ENCODE measurements around the gene CELF4. TPM values are rescaled to one million over a fixed set of nuclear protein-coding genes. Genes with fewer than 3 reads are reported as not detected.

The CELF4 gene
- total RNA-seq, 2 donors from 2014 or later, result 3.3 to 4.7 TPM

- Histone ChIP-seq H3K9me3 (no peaks in the 10 kb centered on the region), H3K36me3 (replicated peaks in 1 of 2; ENCODE audit: insufficient read depth in 1 of 2, low read depth in 2 of 2) (no peaks in the 10 kb centered on the region), H3K27me3 (no peaks in the 10 kb centered on the region), H3K27ac (no peak overlapping the region), H3K4me1 (peaks cover 5% of the 10 kb centered on the region), H3K4me3 (no peak overlapping the region)
- intact Hi-C loops (cut with DNase I), result no loop called here
- WGBS, 2 donors, result 22 to 23% methylated on average over 24 to 31 of the region's 32 CpGs
- ATAC-seq (no peak), DNase-seq (no peak)
- TF ChIP-seq, protein P1, sequence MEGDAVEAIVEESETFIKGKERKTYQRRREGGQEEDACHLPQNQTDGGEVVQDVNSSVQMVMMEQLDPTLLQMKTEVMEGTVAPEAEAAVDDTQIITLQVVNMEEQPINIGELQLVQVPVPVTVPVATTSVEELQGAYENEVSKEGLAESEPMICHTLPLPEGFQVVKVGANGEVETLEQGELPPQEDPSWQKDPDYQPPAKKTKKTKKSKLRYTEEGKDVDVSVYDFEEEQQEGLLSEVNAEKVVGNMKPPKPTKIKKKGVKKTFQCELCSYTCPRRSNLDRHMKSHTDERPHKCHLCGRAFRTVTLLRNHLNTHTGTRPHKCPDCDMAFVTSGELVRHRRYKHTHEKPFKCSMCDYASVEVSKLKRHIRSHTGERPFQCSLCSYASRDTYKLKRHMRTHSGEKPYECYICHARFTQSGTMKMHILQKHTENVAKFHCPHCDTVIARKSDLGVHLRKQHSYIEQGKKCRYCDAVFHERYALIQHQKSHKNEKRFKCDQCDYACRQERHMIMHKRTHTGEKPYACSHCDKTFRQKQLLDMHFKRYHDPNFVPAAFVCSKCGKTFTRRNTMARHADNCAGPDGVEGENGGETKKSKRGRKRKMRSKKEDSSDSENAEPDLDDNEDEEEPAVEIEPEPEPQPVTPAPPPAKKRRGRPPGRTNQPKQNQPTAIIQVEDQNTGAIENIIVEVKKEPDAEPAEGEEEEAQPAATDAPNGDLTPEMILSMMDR (IDR thresholded peaks at IDR 0.05), result no peak
- TF ChIP-seq POLR2A (IDR thresholded peaks at IDR 0.05), result no peak
Observed at GRCh38 chr18:37275237-37275741, 290.3 kb downstream of the CELF4 start.

GRCh38 chr18:37274309-37275236, 291.0 kb downstream of the CELF4 start:
- intact Hi-C loops (cut with DNase I), result no loop called here
- Histone ChIP-seq H3K4me3 (no peak overlapping the region), H3K36me3 (replicated peaks in 1 of 2; ENCODE audit: insufficient read depth in 1 of 2, low read depth in 2 of 2) (no peaks in the 10 kb centered on the region), H3K27me3 (no peaks in the 10 kb centered on the region), H3K27ac (no peak overlapping the region), H3K9me3 (no peaks in the 10 kb centered on the region), H3K4me1 (peaks cover 5% of the 10 kb centered on the region)
- WGBS, 2 donors, result 15 to 26% methylated on average over 49 to 59 of the region's 82 CpGs
- no peak for DNase-seq
- TF ChIP-seq POLR2A (IDR thresholded peaks at IDR 0.05), result no peak
- TF ChIP-seq, protein P1 (IDR thresholded peaks at IDR 0.05), result no peak
- no peak for ATAC-seq

- 76 to 80% methylated on average over 10 to 16 of the region's 16 CpGs for WGBS, 2 donors
- no peak for ATAC-seq
- TF ChIP-seq, protein P1 (IDR thresholded peaks at IDR 0.05), result no peak
- no peak for TF ChIP-seq POLR2A (IDR thresholded peaks at IDR 0.05)
Observed at GRCh38 chr18:37272841-37273240, 292.8 kb downstream of the CELF4 start.

GRCh38 chr18:37272226-37272625, 293.4 kb downstream of the CELF4 start:
- WGBS, 2 donors, result 46 to 49% methylated on average over 2 of the region's 2 CpGs
- no peaks in the 10 kb centered on the region for H3K27me3 ChIP-seq
- H3K36me3 ChIP-seq (replicated peaks in 1 of 2; ENCODE audit: insufficient read depth in 1 of 2, low read depth in 2 of 2), result no peaks in the 10 kb centered on the region
- no peak overlapping the region for H3K4me3 ChIP-seq
- no peak for TF ChIP-seq POLR2A (IDR thresholded peaks at IDR 0.05)
- TF ChIP-seq, protein P1 (IDR thresholded peaks at IDR 0.05), result no peak
- ATAC-seq, result no peak
- no peaks in the 10 kb centered on the region for H3K9me3 ChIP-seq
- intact Hi-C loops (cut with DNase I), result no loop called here
- H3K27ac ChIP-seq, result no peak overlapping the region
- DNase-seq, result no peak
- peaks cover 5% of the 10 kb centered on the region for H3K4me1 ChIP-seq

More at GRCh38 chr18:37272841-37273240, 292.8 kb downstream of the CELF4 start:
- H3K36me3 ChIP-seq (replicated peaks in 1 of 2; ENCODE audit: insufficient read depth in 1 of 2, low read depth in 2 of 2), result no peaks in the 10 kb centered on the region
- H3K4me1 ChIP-seq, result peaks cover 5% of the 10 kb centered on the region
- H3K4me3 ChIP-seq, result no peak overlapping the region
- intact Hi-C loops (cut with DNase I), result no loop called here
- DNase-seq, result no peak
- no peaks in the 10 kb centered on the region for H3K9me3 ChIP-seq
- H3K27ac ChIP-seq, result no peak overlapping the region
- no peaks in the 10 kb centered on the region for H3K27me3 ChIP-seq

Measured in body of pancreas (tissue), 4 donors.